SK-N-SH treated with all-trans-retinoic acid at 6 μM for 48 hours (cell line): ENCODE results near the gene CGREF1.

Source experiments
- BACH2 ChIP-seq: fragments of 250-450 bp; sonication (Bioruptor Pico); IDR thresholded peaks from 2 replicates; pipeline ENCODE4 v1.9.0; 2021; ENCODE audit warnings: mild to moderate bottlenecking, borderline replicate concordance
- CSDC2 ChIP-seq: fragments of 250-450 bp; sonication (Bioruptor Pico); IDR thresholded peaks from 2 replicates; pipeline ENCODE4 v1.5.0; 2020; ENCODE audit warnings: mild to moderate bottlenecking, moderate library complexity
- GLIS3 ChIP-seq: fragments of 250-450 bp; sonication (Bioruptor Pico); IDR thresholded peaks from 2 replicates; pipeline ENCODE4 v1.5.0; 2020; ENCODE audit warnings: mild to moderate bottlenecking, moderate library complexity
- ISL1 ChIP-seq: fragments of 250-450 bp; sonication (Bioruptor Pico); IDR thresholded peaks from 2 replicates; pipeline ENCODE4 v2.1.2; 2022; ENCODE audit warnings: mild to moderate bottlenecking, moderate library complexity
- OSR1 ChIP-seq: fragments of 250-450 bp; sonication (Bioruptor Pico); IDR thresholded peaks from 2 replicates; pipeline ENCODE4 v1.8.0; 2022; ENCODE audit warnings: moderate library complexity, mild to moderate bottlenecking, inconsistent platforms
- PATZ1 ChIP-seq: fragments of 250-450 bp; sonication (Bioruptor Pico); IDR thresholded peaks from 2 replicates; pipeline ENCODE4 v1.8.0; 2020; ENCODE audit warnings: mild to moderate bottlenecking, moderate library complexity, borderline replicate concordance
- ZC3H10 ChIP-seq: fragments of 250-450 bp; sonication (Bioruptor Pico); IDR thresholded peaks from 2 replicates; pipeline ENCODE4 v1.5.1; 2021; ENCODE audit warnings: mild to moderate bottlenecking, moderate library complexity
- ZNF8 ChIP-seq: fragments of 450-650 bp; formaldehyde crosslinking; IDR thresholded peaks from 2 replicates; pipeline ENCODE4 v1.5.0; 2020; ENCODE audit warnings: mild to moderate bottlenecking, moderate library complexity
- TF ChIP-seq, protein P1 (sequence below): fragments of 250-450 bp; sonication (Bioruptor Pico); IDR thresholded peaks from 2 replicates; pipeline ENCODE4 v1.5.0; 2020; ENCODE audit warnings: mild to moderate bottlenecking, moderate library complexity

DNA sequence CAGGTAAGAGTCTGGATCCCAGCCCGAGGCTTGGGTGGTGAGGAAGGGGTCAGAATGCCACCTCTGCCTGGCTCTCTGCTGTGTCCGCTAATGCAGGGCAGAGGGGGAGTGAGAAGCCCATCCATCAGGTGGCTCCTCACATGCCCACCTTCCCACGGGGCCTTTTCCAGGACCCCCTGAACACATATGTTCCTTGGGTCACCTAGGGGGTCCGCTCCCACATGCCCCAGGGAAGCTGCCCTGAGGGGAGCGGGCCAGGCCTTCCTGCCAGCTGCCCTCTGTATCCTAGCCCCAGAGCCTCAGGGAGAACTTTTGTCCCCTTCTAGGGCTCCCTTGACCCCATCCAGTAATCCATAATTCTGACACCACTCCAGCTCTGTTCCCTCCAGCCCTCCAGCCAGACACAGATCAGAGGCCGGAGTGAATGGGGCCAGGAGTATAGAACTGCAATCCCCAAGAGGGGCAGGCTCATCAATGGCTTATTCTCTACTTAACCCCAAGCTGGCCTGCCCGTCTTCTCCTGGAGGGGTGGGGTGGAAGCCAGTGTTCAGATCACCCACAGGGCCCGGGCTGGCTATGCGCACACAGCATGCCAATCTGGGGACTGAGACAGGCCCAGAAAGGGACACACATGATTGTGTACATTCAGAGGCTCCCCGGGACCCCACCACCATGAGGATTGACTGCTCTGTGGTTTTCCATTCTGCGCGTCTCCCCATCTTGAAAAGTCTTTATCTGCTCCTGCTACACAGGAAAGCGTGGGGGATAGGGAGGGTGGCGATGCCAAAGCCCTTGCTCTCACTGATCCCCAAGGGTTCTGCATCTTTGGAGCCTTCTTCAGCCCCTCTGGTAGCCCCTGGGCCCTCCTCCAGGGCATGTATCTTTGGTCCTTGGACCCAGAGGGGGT, 39.4 kb downstream of the CGREF1 start:
- TF ChIP-seq, protein P1, sequence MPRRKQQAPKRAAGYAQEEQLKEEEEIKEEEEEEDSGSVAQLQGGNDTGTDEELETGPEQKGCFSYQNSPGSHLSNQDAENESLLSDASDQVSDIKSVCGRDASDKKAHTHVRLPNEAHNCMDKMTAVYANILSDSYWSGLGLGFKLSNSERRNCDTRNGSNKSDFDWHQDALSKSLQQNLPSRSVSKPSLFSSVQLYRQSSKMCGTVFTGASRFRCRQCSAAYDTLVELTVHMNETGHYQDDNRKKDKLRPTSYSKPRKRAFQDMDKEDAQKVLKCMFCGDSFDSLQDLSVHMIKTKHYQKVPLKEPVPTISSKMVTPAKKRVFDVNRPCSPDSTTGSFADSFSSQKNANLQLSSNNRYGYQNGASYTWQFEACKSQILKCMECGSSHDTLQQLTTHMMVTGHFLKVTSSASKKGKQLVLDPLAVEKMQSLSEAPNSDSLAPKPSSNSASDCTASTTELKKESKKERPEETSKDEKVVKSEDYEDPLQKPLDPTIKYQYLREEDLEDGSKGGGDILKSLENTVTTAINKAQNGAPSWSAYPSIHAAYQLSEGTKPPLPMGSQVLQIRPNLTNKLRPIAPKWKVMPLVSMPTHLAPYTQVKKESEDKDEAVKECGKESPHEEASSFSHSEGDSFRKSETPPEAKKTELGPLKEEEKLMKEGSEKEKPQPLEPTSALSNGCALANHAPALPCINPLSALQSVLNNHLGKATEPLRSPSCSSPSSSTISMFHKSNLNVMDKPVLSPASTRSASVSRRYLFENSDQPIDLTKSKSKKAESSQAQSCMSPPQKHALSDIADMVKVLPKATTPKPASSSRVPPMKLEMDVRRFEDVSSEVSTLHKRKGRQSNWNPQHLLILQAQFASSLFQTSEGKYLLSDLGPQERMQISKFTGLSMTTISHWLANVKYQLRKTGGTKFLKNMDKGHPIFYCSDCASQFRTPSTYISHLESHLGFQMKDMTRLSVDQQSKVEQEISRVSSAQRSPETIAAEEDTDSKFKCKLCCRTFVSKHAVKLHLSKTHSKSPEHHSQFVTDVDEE (CRISPR knock-in tag), result no peak
- TF ChIP-seq CSDC2 (CRISPR knock-in tag) (no peak), OSR1 (no peak), BACH2 (CRISPR knock-in tag) (no peak), ZC3H10 (no peak), PATZ1 (no peak), ISL1 (CRISPR knock-in tag) (no peak), GLIS3 (no peak), ZNF8 (CRISPR knock-in tag) (no peak)
